ENCODE data around the gene MAST4. TPM values are rescaled to one million over a fixed set of nuclear protein-coding genes. Genes with fewer than 3 reads are reported as not detected.

MAST4 gene
- polyA plus RNA-seq, 2 of the 4 experiments (the other 2 are of a cell fraction): 1.2 to 5.8 TPM

GRCh38 chr5:66680221-66680620 is 84.0 kb downstream of the MAST4 start:
- Histone ChIP-seq H3K4me1 (no peaks in the 10 kb centered on the region), H3K4me3 (no peak overlapping the region), H3K27ac (no peak overlapping the region), H3K4me2 (no peak overlapping the region), H3K9me3 (no peaks in the 10 kb centered on the region)
- TF ChIP-seq JUNB (IDR thresholded peaks at IDR 0.05): no peak
- no peak for TF ChIP-seq TP53 (CRISPR knock-in tag; IDR thresholded peaks at IDR 0.05)
- no peak for TF ChIP-seq E2F6 (IDR thresholded peaks at IDR 0.05; ENCODE audit: borderline replicate concordance, low read depth)
- no peak for TF ChIP-seq MYC (IDR thresholded peaks at IDR 0.05; ENCODE audit: borderline replicate concordance, low read length)
- no peak for TF ChIP-seq HDAC2 (IDR thresholded peaks at IDR 0.05)
- no peak for TF ChIP-seq POLR2A (IDR thresholded peaks at IDR 0.05; ENCODE audit: low read length)
- no peak for TF ChIP-seq HMGXB4 (CRISPR knock-in tag; IDR thresholded peaks at IDR 0.05; ENCODE audit: borderline replicate concordance)
- TF ChIP-seq CBX8 (IDR thresholded peaks at IDR 0.05): no peak
- no peak for TF ChIP-seq JUN (IDR thresholded peaks at IDR 0.05)
- TF ChIP-seq PHF8 (IDR thresholded peaks at IDR 0.05; ENCODE audit: borderline replicate concordance, low read depth): no peak
- TF ChIP-seq NFE2L2 (conservative IDR thresholded peaks at IDR 0.05; ENCODE audit: low read length): no peak
- no peak for TF ChIP-seq ZFP36 (IDR thresholded peaks at IDR 0.05; ENCODE audit: borderline replicate concordance, partially characterized antibody)
- no peak for TF ChIP-seq HOXB13 (CRISPR knock-in tag; IDR thresholded peaks at IDR 0.05; ENCODE audit: low read depth)
- TF ChIP-seq CEBPB (IDR thresholded peaks at IDR 0.05): no peak
- TF ChIP-seq REST (IDR thresholded peaks at IDR 0.05): no peak
- ChIA-PET POLR2A (no interaction called here), CTCF (no interaction called here)
- ATAC-seq (no peak), DNase-seq (ENCODE audit: low read depth in 1 of 2, low spot score in 1 of 2) (no peak), FAIRE-seq (no peak)
- WGBS (ENCODE audit: missing lambda C conversion rate): 6% methylated on average over 3 of the region's 3 CpGs

GRCh38 chr5:66680804-66681203 is 84.6 kb downstream of the MAST4 start:
- ChIA-PET CTCF (no interaction called here), POLR2A (interaction anchor here (0.5 kb wide), 1 partner anchor 1599 kb away, joined by 5 read pairs; no protein-coding TSS in a partner anchor)
- Histone ChIP-seq H3K4me3 (no peak overlapping the region), H3K27ac (no peak overlapping the region), H3K4me1 (no peaks in the 10 kb centered on the region), H3K4me2 (no peak overlapping the region), H3K9me3 (no peaks in the 10 kb centered on the region)
- DNase-seq (ENCODE audit: low read depth in 1 of 2, low spot score in 1 of 2): no peak
- FAIRE-seq: no peak
- 94% methylated on average over 3 of the region's 3 CpGs for WGBS (ENCODE audit: missing lambda C conversion rate)
- peak in 1 of 2 experiments; percentile 42; a peak in 1 of 6 replicates for ATAC-seq
- no peak for TF ChIP-seq EHMT2 (IDR thresholded peaks at IDR 0.05; ENCODE audit: low read depth)
- no peak for TF ChIP-seq REST (IDR thresholded peaks at IDR 0.05)
- TF ChIP-seq HMGXB4 (CRISPR knock-in tag; IDR thresholded peaks at IDR 0.05; ENCODE audit: borderline replicate concordance): no peak
- no peak for TF ChIP-seq MAFK (IDR thresholded peaks at IDR 0.05; ENCODE audit: partially characterized antibody)
- no peak for TF ChIP-seq CTCF (IDR thresholded peaks at IDR 0.05)

Data from A549 (cell line).